Astrocyte (in vitro differentiated cells and primary cell): ENCODE measurements around the gene SMIM17. TPM values are rescaled to one million over a fixed set of nuclear protein-coding genes. Genes with fewer than 3 reads are reported as not detected.

ENCODE experiments used
- DNase-seq: peaks from one replicate; pipeline ENCODE4 v3.0.0-alpha.2; 2010; ENCODE audit warnings: low read depth
- FAIRE-seq: peaks from 2 replicates; lab custom pipeline; 2011; peaks lifted over from hg19 to GRCh38; lab: Jason Lieb, UNC
- H2AFZ ChIP-seq: 2 replicates; pipeline ENCODE4 v1.6.0; 2012; ENCODE audit warnings: low read depth, low read length, inconsistent platforms
- H3K27ac ChIP-seq: 2 replicates; pipeline ENCODE4 v1.5.1; 2011; ENCODE audit warnings: low read depth, low read length, inconsistent platforms
- H3K27me3 ChIP-seq: 2 replicates; pipeline ENCODE4 v1.6.0; 2011; ENCODE audit warnings: low read length, inconsistent platforms; ENCODE audit not compliant: insufficient read depth
- H3K36me3 ChIP-seq: 2 replicates; pipeline ENCODE4 v1.5.1; 2011; ENCODE audit warnings: low read length, inconsistent platforms; ENCODE audit not compliant: insufficient read depth
- H3K4me1 ChIP-seq: 2 replicates; pipeline ENCODE4 v1.5.1; 2011; ENCODE audit warnings: low read length, inconsistent platforms; ENCODE audit not compliant: insufficient read depth
- H3K4me2 ChIP-seq: 2 replicates; pipeline ENCODE4 v1.6.0; 2012; ENCODE audit warnings: low read length, inconsistent platforms
- H3K4me3 ChIP-seq: 2 replicates; pipeline ENCODE4 v1.5.1; 2011; ENCODE audit warnings: low read depth, mild to moderate bottlenecking, low read length, inconsistent platforms; ENCODE audit not compliant: insufficient read depth
- H3K79me2 ChIP-seq: 2 replicates; pipeline ENCODE4 v1.6.0; 2012; ENCODE audit warnings: mild to moderate bottlenecking, low read length, inconsistent platforms; ENCODE audit not compliant: insufficient read depth
- H3K9ac ChIP-seq: 2 replicates; pipeline ENCODE4 v1.6.0; 2012; ENCODE audit warnings: mild to moderate bottlenecking, low read length, inconsistent platforms
- H3K9me3 ChIP-seq: 2 replicates; pipeline ENCODE4 v1.5.1; 2012; ENCODE audit warnings: low read depth, mild to moderate bottlenecking, low read length, inconsistent platforms; ENCODE audit not compliant: insufficient read depth
- H4K20me1 ChIP-seq: 2 replicates; pipeline ENCODE4 v1.6.0; 2012; ENCODE audit warnings: low read length, inconsistent platforms; ENCODE audit not compliant: insufficient read depth
- H3K27ac Mint-ChIP-seq: one replicate; pipeline ENCODE4 v1.8.0; 2021; ENCODE audit warnings: mild to moderate bottlenecking, mixed read lengths; ENCODE audit not compliant: unreplicated experiment
- H3K27me3 Mint-ChIP-seq: one replicate; pipeline ENCODE4 v1.8.0; 2021; ENCODE audit warnings: low read depth, mixed read lengths; ENCODE audit not compliant: unreplicated experiment
- H3K36me3 Mint-ChIP-seq: one replicate; pipeline ENCODE4 v1.8.0; 2021; ENCODE audit warnings: low read depth, mixed read lengths; ENCODE audit not compliant: unreplicated experiment
- H3K4me1 Mint-ChIP-seq: one replicate; pipeline ENCODE4 v1.8.0; 2021; ENCODE audit warnings: low read depth, mixed read lengths; ENCODE audit not compliant: unreplicated experiment
- H3K4me3 Mint-ChIP-seq: one replicate; pipeline ENCODE4 v1.8.0; 2021; ENCODE audit warnings: mild to moderate bottlenecking, moderate library complexity, mixed read lengths; ENCODE audit not compliant: unreplicated experiment
- H3K9me3 Mint-ChIP-seq: one replicate; pipeline ENCODE4 v1.8.0; 2021; ENCODE audit warnings: mild to moderate bottlenecking, mixed read lengths; ENCODE audit not compliant: unreplicated experiment
- EZH2 ChIP-seq: IDR thresholded peaks from 2 replicates; pipeline ENCODE4 v1.6.1; 2012; ENCODE audit warnings: mild to moderate bottlenecking, low read length, inconsistent platforms; ENCODE audit not compliant: insufficient read depth
- total RNA-seq: library from RNA; stranded (reverse); gene quantifications from 2 replicates; pipeline ENCODE4 v1.2.1, GENCODE V29; 2021
- TF ChIP-seq, protein P1 (sequence below): IDR thresholded peaks from 2 replicates; pipeline ENCODE4 v1.5.1; 2011; ENCODE audit warnings: low read depth, mild to moderate bottlenecking, inconsistent platforms, low read length, moderate library complexity; ENCODE audit not compliant: insufficient read depth

SMIM17 gene
- total RNA-seq, 1 donor from 2014 or later: 0.27 TPM

DNA sequence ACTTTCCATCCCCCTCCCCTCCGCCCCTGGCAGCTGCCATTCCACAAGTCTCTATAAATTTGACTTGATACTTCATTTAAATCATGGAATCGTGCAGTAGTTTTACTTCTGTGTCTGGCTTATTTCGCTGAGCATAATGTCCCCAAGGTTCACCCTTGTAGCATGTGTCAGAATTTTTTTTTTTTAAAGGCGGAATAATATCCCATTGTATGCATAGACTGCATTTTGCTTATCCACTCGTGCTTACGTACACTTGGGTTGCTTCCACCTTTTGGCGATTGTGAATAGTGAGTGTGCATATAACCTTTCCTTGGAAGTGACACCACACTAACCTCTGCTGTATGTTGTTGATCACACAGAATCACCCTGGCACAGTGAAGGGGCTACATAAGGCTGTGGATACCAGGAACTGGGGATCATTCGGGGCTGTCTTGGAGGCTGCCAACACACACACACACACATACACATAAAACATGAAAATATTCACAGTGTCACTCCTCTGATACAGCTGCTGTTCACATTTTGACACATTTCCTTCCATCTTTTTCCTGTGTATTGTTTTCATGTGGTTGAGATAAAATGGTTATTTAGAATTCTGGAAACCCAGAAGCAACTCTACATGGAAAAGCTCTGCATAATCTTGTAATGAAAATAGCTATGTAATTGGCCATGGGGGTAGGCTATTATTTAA lies 34.5 kb upstream of the SMIM17 start:
- Mint-ChIP-seq H3K4me1 (peaks cover 2% of the 10 kb centered on the region), H3K27me3 (no peaks in the 10 kb centered on the region), H3K27ac (no peak overlapping the region), H3K36me3 (peaks cover 44% of the 10 kb centered on the region), H3K4me3 (no peak overlapping the region), H3K9me3 (peaks cover 36% of the 10 kb centered on the region)
- no peak overlapping the region for H3K9ac ChIP-seq
- no peaks in the 10 kb centered on the region for H3K27me3 ChIP-seq
- peaks cover 9% of the 10 kb centered on the region for H3K9me3 ChIP-seq
- H3K27ac ChIP-seq: no peak overlapping the region
- TF ChIP-seq, protein P1, sequence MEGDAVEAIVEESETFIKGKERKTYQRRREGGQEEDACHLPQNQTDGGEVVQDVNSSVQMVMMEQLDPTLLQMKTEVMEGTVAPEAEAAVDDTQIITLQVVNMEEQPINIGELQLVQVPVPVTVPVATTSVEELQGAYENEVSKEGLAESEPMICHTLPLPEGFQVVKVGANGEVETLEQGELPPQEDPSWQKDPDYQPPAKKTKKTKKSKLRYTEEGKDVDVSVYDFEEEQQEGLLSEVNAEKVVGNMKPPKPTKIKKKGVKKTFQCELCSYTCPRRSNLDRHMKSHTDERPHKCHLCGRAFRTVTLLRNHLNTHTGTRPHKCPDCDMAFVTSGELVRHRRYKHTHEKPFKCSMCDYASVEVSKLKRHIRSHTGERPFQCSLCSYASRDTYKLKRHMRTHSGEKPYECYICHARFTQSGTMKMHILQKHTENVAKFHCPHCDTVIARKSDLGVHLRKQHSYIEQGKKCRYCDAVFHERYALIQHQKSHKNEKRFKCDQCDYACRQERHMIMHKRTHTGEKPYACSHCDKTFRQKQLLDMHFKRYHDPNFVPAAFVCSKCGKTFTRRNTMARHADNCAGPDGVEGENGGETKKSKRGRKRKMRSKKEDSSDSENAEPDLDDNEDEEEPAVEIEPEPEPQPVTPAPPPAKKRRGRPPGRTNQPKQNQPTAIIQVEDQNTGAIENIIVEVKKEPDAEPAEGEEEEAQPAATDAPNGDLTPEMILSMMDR: no peak
- TF ChIP-seq EZH2: no peak
- no peak overlapping the region for H2AFZ ChIP-seq
- H3K4me3 ChIP-seq: no peak overlapping the region
- H3K4me2 ChIP-seq: no peak overlapping the region
- H3K36me3 ChIP-seq: no peaks in the 10 kb centered on the region
- FAIRE-seq (no peak), DNase-seq (no peak)
- no peaks in the 10 kb centered on the region for H3K4me1 ChIP-seq
- peaks cover 91% of the 10 kb centered on the region for H3K79me2 ChIP-seq
- peaks cover 20% of the 10 kb centered on the region for H4K20me1 ChIP-seq

DNA sequence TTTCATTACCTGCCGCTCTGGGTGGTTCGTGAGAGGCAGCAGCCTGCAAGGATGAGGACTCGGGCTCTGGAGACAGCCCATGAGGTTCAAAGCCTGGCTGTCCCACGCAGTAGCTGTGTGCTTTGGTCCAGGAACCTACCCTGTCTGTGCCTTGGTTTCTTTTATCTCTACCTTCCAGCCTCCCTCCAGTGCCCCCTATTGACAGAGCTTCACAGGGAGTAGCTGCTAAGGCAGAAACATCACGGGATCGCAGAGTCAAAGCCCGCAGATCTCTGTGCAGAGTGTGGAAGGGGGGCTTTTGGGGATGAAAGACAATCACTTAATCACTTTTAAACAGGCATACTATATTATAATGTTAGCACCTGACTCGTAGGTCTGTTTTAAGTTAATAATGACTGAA lies 31.7 kb upstream of the SMIM17 start:
- Histone ChIP-seq H4K20me1 (peaks cover 21% of the 10 kb centered on the region), H3K79me2 (peaks cover 76% of the 10 kb centered on the region), H3K9ac (no peak overlapping the region), H3K4me1 (no peaks in the 10 kb centered on the region), H3K27ac (no peak overlapping the region), H3K4me2 (no peak overlapping the region), H3K4me3 (no peak overlapping the region), H3K27me3 (no peaks in the 10 kb centered on the region), H3K9me3 (peaks cover 9% of the 10 kb centered on the region), H2AFZ (no peak overlapping the region), H3K36me3 (peaks cover under 1% of the 10 kb centered on the region)
- Mint-ChIP-seq H3K36me3 (peaks cover 46% of the 10 kb centered on the region), H3K9me3 (peaks cover 40% of the 10 kb centered on the region), H3K27ac (no peak overlapping the region), H3K27me3 (no peaks in the 10 kb centered on the region), H3K4me1 (peaks cover 2% of the 10 kb centered on the region), H3K4me3 (no peak overlapping the region)
- no peak for TF ChIP-seq EZH2
- TF ChIP-seq, protein P1: no peak
- FAIRE-seq: no peak
- no peak for DNase-seq

DNA sequence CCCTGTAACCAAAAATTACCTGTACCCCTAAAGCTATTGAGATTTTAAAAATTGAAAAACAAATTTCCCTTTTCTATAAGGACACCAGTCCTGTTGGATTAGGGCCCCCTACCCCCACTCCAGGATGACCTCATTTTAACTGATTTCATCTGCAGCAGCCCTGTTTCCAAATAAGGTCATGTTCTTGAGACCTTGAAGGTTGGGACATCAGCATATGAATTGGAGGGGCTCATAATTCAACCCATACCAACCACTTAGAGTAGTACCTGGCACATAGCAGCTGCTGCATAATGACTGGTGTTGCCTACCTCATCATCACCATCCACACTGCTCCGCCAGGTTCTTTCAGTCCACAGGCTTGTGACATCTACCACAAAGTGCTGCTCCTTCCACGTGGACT lies 30.2 kb upstream of the SMIM17 start:
- no peak overlapping the region for H3K27ac Mint-ChIP-seq
- DNase-seq: no peak

More for the DNA sequence above, 30.2 kb upstream of the SMIM17 start:
- Histone ChIP-seq H3K4me1 (no peaks in the 10 kb centered on the region), H4K20me1 (peaks cover 24% of the 10 kb centered on the region), H3K4me2 (no peak overlapping the region), H2AFZ (no peak overlapping the region), H3K9ac (no peak overlapping the region), H3K79me2 (peaks cover 72% of the 10 kb centered on the region), H3K9me3 (peaks cover 6% of the 10 kb centered on the region), H3K36me3 (peaks cover 3% of the 10 kb centered on the region), H3K27ac (no peak overlapping the region), H3K4me3 (no peak overlapping the region), H3K27me3 (no peaks in the 10 kb centered on the region)
- no peaks in the 10 kb centered on the region for H3K27me3 Mint-ChIP-seq
- H3K36me3 Mint-ChIP-seq: peaks cover 47% of the 10 kb centered on the region
- TF ChIP-seq, protein P1: no peak
- no peak for TF ChIP-seq EZH2
- no peak overlapping the region for H3K4me3 Mint-ChIP-seq
- peaks cover 38% of the 10 kb centered on the region for H3K9me3 Mint-ChIP-seq
- FAIRE-seq: no peak
- peaks cover 2% of the 10 kb centered on the region for H3K4me1 Mint-ChIP-seq
